NCI-H748 (cell line): ENCODE data around the gene EXPH5.
A peak's percentile ranks its signal among the peaks of the same experiment; 100 is the strongest.

Source experiments
- DNase-seq: peaks from one replicate; lab custom pipeline; 2025; ENCODE audit not compliant: unreplicated experiment; lab: John Stamatoyannopoulos, UW

EXPH5 gene

DNA sequence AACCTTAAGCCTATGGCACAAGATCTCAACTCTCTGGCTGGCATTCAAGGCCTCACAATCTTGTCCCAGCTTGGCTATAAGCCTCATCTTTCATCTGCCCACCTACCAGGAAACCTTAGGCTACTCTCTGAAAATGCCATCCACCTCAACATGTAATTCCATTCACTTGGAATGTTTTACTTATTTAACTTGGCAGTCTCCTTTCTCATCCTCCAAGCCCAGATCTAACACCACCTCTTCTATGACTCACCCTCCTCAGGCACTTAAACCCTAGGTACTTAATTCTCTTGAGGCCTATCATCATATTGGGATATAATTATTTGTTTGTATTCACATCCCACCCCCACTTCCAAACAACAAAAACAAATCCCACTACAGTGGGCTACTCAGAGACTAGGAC is 110.4 kb downstream of the EXPH5 start:
- no peak for DNase-seq

DNA sequence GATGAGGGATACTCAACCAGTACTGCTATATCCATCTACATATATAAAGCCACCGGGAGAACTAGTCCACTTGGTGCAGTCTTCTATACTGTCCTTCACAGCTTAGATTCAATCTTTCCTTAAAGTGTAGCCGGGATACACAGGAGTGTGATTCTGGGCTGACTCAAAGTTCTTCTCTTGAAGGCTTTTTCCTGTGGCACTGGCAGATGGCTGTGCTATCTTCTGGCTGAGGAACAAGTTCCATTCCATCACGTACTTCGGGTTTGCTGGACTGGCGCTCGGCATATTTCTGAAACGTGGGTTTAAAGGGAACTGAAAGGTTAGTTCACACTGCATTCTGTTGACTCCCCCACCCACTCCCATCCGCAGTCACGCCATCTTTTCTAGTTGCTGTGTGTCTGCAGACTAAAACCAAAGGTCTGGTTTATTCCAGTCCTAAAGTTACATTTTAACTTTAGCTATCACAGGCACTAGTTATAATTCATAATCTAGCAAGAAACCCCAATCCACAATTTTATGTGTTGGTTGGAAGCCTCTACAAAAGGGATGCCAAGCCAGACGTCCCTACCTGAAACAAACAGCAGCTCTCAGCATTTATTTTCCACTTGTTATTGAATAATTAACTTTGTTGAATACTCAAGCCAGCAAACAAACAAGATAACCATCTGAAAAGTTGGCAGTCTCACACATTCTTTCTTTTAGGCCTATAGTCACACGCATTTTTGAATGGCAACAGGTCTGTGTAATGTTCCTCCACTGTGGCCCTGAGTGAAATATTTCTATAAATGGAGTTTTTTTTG is 118.7 kb downstream of the EXPH5 start:
- no peak for DNase-seq

DNA sequence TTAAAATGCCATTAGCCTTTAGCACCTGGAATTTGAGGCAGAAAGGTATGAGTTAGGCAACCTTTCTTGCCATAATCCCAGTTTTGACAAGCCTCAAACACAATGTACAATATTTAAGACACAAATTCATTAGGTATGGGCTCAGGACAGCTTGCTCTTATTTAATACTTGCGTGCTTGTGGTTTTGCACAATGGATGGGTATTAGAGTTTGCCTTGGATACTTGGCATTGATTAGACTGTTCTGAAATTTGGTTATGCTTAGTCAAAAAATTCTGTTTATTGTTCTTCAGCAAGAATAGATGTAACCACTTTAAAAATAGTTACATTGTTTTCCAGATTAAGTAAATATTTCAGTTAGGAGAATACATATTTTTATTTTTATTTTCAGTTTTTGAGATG is 120.9 kb downstream of the EXPH5 start:
- DNase-seq, result no peak

DNA sequence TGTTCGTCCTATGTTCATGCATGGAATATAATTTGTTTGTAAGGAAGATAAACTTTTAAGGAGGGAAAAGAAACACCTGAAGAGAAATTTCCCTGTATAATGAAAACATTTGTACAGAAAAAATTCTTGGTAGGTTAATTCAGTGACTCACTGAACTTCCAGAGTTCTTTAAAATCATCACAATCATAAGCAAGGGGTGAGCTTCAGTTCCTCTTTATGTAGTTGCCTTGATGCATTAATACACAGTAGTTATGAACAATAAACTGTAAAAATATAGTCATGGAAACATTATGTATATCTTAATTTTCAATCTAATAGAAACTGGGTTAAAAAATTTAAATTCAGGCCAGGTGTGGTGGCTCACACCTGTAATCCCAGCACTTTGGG is 125.1 kb downstream of the EXPH5 start:
- no peak for DNase-seq

DNA sequence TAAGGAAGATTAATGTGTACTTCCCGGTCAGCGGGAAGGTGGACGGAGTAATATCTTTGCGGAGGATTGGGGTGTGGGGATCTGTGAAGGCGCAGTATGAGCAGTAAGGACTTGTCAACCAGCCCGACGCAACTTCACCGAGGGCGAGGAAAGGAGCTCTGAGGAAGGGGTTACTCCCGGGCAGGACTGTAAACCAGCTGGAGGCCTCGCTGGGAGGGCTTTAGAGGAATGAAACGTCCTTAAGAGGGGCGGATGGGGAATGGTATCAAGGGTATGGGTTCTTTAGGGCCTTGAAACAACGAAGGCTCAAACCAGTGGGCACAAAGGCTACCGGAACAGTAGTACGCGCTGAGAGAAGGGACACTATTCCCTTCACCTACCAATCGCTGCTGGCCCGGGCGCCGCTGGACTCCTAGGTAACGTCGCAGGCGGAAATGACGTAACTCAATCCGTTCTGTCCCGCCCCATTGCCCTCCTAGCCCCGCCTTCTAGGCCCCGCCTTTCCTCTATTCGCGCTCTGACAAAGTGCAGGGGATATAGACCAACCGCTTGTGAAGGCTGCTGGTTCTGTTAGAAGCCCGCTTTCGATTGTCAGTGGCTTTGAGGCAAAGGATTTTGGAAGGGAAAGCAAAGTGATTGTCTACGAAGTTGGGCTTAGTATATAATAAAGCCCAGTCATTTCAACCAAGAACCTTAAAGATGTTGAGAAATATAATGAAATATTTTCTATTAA is 126.3 kb downstream of the EXPH5 start, which contains the start of gene C11orf65:
Gene C11orf65 (minus strand): TSS at position 439 of the 733 bp plus-strand sequence. CDS start 5,970 bp downstream, outside the sequence.
- peak; percentile 94 for DNase-seq

DNA sequence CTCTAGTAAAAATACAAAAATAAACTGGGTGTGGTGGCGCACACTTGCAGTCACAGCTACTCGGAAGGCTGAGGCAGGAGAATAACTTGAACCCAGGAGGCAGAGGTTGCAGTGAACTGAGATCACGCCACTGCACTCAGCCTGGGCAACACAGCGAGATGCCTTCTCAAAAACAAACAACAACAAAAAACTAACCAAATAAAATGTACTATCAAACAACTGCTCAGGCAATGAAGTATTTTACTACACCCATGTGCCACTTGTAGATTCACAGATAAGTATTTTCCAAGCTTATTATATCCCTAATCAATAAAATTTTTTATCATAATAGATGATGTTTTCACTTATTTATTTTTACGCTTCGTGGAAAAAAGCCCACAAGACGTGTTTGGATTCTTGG is 127.2 kb downstream of the EXPH5 start:
- DNase-seq, result no peak
